ENCODE data around the gene JTB. TPM values are rescaled to one million over a fixed set of nuclear protein-coding genes. Genes with fewer than 3 reads are reported as not detected.

The JTB gene
- total RNA-seq, 1 donor from 2014 or later, result 48.6 TPM

DNA sequence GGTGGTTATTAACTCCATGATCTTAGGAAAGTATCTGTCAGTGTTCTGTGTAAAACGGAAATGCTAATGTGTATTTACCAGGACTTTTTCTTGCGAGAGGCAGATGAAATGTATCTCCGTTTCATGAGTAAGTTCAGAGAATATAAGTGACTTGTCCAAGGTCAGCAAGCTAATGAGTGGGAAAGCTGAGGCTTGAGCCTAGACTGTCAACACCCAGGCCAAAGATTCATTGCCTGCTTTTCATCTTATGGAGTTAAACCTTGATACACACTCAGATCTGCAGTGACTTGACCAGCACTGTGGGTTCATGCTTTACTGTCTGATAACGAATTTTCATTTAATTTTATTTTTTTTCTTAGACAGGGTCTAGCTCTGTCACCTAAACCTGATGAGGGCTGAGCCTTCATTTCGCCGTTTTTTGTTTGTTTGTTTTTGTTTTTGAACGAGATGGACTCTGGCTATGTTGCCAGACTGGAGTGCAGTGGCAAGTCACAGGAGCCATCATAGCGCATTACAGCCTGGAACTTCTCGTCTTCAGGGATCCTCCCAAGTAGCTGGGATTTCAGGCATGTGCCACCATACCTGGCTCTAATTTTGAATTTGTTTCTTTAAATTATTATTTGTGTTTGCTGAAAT lies 918 bp upstream of the JTB start:
- H3K27me3 Mint-ChIP-seq (ENCODE audit: unreplicated experiment), result peaks cover 5% of the 10 kb centered on the region
- peak overlapping the region; percentile 96 for H3K4me3 Mint-ChIP-seq (ENCODE audit: unreplicated experiment)
- H3K36me3 Mint-ChIP-seq (ENCODE audit: unreplicated experiment), result no peaks in the 10 kb centered on the region
- H3K27ac Mint-ChIP-seq (ENCODE audit: unreplicated experiment), result peak overlapping the region; percentile 96
- DNase-seq, result no peak
- no peaks in the 10 kb centered on the region for H3K4me1 Mint-ChIP-seq (ENCODE audit: low read depth, unreplicated experiment)
- no peaks in the 10 kb centered on the region for H3K9me3 Mint-ChIP-seq (ENCODE audit: unreplicated experiment)
- TF ChIP-seq, protein P1, sequence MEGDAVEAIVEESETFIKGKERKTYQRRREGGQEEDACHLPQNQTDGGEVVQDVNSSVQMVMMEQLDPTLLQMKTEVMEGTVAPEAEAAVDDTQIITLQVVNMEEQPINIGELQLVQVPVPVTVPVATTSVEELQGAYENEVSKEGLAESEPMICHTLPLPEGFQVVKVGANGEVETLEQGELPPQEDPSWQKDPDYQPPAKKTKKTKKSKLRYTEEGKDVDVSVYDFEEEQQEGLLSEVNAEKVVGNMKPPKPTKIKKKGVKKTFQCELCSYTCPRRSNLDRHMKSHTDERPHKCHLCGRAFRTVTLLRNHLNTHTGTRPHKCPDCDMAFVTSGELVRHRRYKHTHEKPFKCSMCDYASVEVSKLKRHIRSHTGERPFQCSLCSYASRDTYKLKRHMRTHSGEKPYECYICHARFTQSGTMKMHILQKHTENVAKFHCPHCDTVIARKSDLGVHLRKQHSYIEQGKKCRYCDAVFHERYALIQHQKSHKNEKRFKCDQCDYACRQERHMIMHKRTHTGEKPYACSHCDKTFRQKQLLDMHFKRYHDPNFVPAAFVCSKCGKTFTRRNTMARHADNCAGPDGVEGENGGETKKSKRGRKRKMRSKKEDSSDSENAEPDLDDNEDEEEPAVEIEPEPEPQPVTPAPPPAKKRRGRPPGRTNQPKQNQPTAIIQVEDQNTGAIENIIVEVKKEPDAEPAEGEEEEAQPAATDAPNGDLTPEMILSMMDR (IDR thresholded peaks at IDR 0.05; ENCODE audit: partially characterized antibody, unreplicated experiment), result no peak

DNA sequence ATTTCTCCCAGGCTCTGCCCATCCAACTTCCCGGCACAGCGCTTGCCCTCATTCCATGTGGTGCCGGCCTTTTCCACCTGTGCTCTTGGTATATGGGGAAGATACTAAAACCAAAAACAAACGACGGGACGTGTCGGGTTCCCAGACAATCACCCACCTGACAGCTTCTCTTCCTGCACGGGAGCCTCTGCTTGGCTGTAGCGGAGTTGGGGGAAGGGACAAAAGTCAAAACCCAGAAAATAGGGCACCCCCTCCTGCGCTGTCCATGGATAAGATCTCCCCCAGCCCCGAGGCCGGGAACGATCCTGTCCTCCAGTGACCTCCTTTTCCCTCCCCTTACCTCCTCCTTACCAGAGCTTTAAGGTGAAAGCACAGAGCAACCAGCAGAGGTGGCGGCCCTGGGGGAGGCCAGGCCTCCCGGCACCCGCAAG lies 640 bp downstream of the JTB start:
- Mint-ChIP-seq H3K27me3 (ENCODE audit: unreplicated experiment) (peaks cover 5% of the 10 kb centered on the region), H3K9me3 (ENCODE audit: unreplicated experiment) (no peaks in the 10 kb centered on the region), H3K4me1 (ENCODE audit: low read depth, unreplicated experiment) (no peaks in the 10 kb centered on the region), H3K27ac (ENCODE audit: unreplicated experiment) (peak overlapping the region; percentile 86), H3K4me3 (ENCODE audit: unreplicated experiment) (peak overlapping the region; percentile 86), H3K36me3 (ENCODE audit: unreplicated experiment) (no peaks in the 10 kb centered on the region)
- no peak for DNase-seq
- TF ChIP-seq, protein P1 (IDR thresholded peaks at IDR 0.05; ENCODE audit: partially characterized antibody, unreplicated experiment), result no peak

DNA sequence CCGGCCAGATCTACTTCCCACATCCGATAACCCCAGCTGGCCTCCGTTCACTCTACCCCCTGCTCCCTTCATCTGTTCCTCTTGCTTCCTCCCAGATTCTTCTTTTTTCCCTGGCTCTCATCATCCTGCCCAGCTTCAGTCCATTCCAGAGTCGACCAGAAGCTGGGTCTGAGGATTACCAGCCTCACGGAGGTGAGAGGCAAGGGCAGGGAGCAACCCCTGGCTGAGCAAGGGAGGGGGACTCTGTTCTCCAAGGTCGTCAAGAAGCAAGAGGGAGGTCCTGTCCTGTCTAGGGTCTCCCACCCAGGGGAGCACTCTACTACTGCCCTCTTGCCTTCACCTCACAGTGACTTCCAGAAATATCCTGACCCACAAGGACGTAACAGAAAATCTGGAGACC lies 3.9 kb downstream of the JTB start:
- no peak overlapping the region for H3K27ac Mint-ChIP-seq (ENCODE audit: unreplicated experiment)
- no peak overlapping the region for H3K4me3 Mint-ChIP-seq (ENCODE audit: unreplicated experiment)
- H3K36me3 Mint-ChIP-seq (ENCODE audit: unreplicated experiment), result no peaks in the 10 kb centered on the region
- peaks cover 5% of the 10 kb centered on the region for H3K27me3 Mint-ChIP-seq (ENCODE audit: unreplicated experiment)
- peaks cover 1% of the 10 kb centered on the region for H3K4me1 Mint-ChIP-seq (ENCODE audit: low read depth, unreplicated experiment)
- TF ChIP-seq, protein P1 (IDR thresholded peaks at IDR 0.05; ENCODE audit: partially characterized antibody, unreplicated experiment), result no peak
- no peak for DNase-seq
- H3K9me3 Mint-ChIP-seq (ENCODE audit: unreplicated experiment), result no peaks in the 10 kb centered on the region

DNA sequence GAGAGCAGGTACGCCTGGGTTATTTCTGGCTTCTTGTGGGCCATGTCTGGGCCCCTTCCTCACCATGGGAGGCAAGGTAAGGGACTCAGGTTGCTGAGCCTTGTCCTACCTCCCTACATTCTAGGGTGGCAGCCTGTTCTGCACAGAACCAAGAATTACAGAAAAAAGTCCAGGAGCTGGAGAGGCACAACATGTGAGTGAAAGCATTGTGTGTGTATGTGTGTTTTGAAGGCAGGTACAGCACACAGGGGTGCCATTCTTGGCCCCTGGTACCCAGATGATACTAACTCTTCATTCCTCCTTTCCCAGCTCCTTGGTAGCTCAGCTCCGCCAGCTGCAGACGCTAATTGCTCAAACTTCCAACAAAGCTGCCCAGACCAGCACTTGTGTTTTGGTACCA lies 4.4 kb downstream of the JTB start:
- H3K9me3 Mint-ChIP-seq (ENCODE audit: unreplicated experiment), result no peaks in the 10 kb centered on the region
- no peaks in the 10 kb centered on the region for H3K36me3 Mint-ChIP-seq (ENCODE audit: unreplicated experiment)
- H3K27ac Mint-ChIP-seq (ENCODE audit: unreplicated experiment), result no peak overlapping the region
- peaks cover 4% of the 10 kb centered on the region for H3K27me3 Mint-ChIP-seq (ENCODE audit: unreplicated experiment)
- peaks cover 5% of the 10 kb centered on the region for H3K4me1 Mint-ChIP-seq (ENCODE audit: low read depth, unreplicated experiment)
- TF ChIP-seq, protein P1 (IDR thresholded peaks at IDR 0.05; ENCODE audit: partially characterized antibody, unreplicated experiment), result no peak
- no peak for DNase-seq
- no peak overlapping the region for H3K4me3 Mint-ChIP-seq (ENCODE audit: unreplicated experiment)

DNA sequence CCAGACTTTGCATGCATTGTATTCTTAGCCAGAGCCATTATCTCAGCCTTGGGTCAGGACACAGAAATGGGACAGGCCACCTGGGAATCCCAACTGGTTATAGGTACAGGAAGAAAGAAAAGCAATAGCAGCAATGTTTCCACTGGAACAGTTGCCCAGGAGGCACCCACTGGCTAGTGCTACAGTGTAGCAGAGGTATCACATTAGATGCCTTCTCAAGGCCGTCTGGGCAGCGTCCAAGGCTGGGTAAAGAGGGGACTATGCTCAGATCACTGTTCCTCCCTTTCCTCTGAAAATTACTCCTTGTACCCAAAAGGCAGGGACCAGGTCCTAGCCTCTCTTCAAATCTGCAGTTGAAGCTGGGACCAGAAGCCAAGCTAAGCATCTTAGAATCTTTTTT lies 7.1 kb downstream of the JTB start:
- TF ChIP-seq, protein P1 (IDR thresholded peaks at IDR 0.05; ENCODE audit: partially characterized antibody, unreplicated experiment), result no peak
- DNase-seq, result no peak
- Mint-ChIP-seq H3K9me3 (ENCODE audit: unreplicated experiment) (peaks cover 9% of the 10 kb centered on the region), H3K27ac (ENCODE audit: unreplicated experiment) (no peak overlapping the region), H3K4me1 (ENCODE audit: low read depth, unreplicated experiment) (peaks cover 15% of the 10 kb centered on the region), H3K4me3 (ENCODE audit: unreplicated experiment) (no peak overlapping the region), H3K36me3 (ENCODE audit: unreplicated experiment) (no peaks in the 10 kb centered on the region), H3K27me3 (ENCODE audit: unreplicated experiment) (peaks cover 13% of the 10 kb centered on the region)
